H1 (cell line): Measurements from ENCODE around the gene POLR3H. TPM values are rescaled to one million over a fixed set of nuclear protein-coding genes. Genes with fewer than 3 reads are reported as not detected.

ENCODE experiments used
- CTBP2 ChIP-seq: IDR thresholded peaks from 2 replicates; pipeline ENCODE4 v1.7.0; 2011; ENCODE audit warnings: borderline replicate concordance, mild to moderate bottlenecking, moderate library complexity, mixed read lengths, low read length; ENCODE audit not compliant: insufficient read depth, insufficient read length
- FOSL1 ChIP-seq: IDR thresholded peaks from 2 replicates; pipeline ENCODE4 v1.6.1; 2011; ENCODE audit warnings: mild to moderate bottlenecking, low read depth, low read length, moderate library complexity; ENCODE audit not compliant: insufficient read depth
- MAX ChIP-seq: IDR thresholded peaks from 2 replicates; pipeline ENCODE4 v1.6.1; 2012; ENCODE audit warnings: inconsistent platforms
- SAP30 ChIP-seq: fragments of 300-600 bp; sonication (generic); IDR thresholded peaks from 2 replicates; pipeline ENCODE4 v1.7.1; 2012; ENCODE audit warnings: low read length, moderate library complexity, mild to moderate bottlenecking, inconsistent platforms; ENCODE audit not compliant: insufficient read depth, insufficient replicate concordance
- polyA plus RNA-seq, 7 experiments: library from polyadenylated mRNA; depleted of rRNA in 3 of 7; stranded (reverse) in 5 of 7; unstranded in 2 of 7; fragments of >200 nt in 5 of 7; fragments of 200-250 nt in 2 of 7; gene quantifications; 1 replicate in 5 of 7; 2 replicates in 1 of 7; 4 replicates in 1 of 7; pipeline versions ENCODE4 v1.2.1 to v1.2.3, GENCODE V29; 2011 to 2013; ENCODE audit warnings: missing spikeins in 2 of 7, mixed read lengths in 2 of 7
- total RNA-seq: library from RNA; stranded (reverse); fragmentation: NEBNext Ultra II Directional; extraction: Animal tissue kit (Norgen Biotek cat#: 25700); gene quantifications from 2 replicates; pipeline ENCODE4 v1.2.1, GENCODE V29; 2021

Gene POLR3H
- total and polyA plus RNA-seq, 2 of the 8 experiments (the other 6 are each of a cell fraction or from before 2014, with no cell fraction given), result 29.7 to 39.2 TPM

- TF ChIP-seq SAP30 (no peak), MAX (no peak), CTBP2 (no peak), FOSL1 (no peak)
Measured at GRCh38 chr22:41570221-41570620, 26.0 kb upstream of the POLR3H start (continued).
